Measurements from ENCODE around the gene CD33.

CD33 gene

GRCh38 chr19:51186323-51186722 is 38.6 kb upstream of the CD33 start:
- no peak overlapping the region for H3K27ac ChIP-seq
- TF ChIP-seq ZFX (IDR thresholded peaks at IDR 0.05; ENCODE audit: borderline replicate concordance) (no peak), CTCF (IDR thresholded peaks at IDR 0.05) (no peak)

- TF ChIP-seq CTCF (IDR thresholded peaks at IDR 0.05) (no peak), ZFX (IDR thresholded peaks at IDR 0.05; ENCODE audit: borderline replicate concordance) (no peak)
- H3K27ac ChIP-seq, result no peak overlapping the region
Measured at GRCh38 chr19:51187395-51188226, 37.3 kb upstream of the CD33 start.

GRCh38 chr19:51188227-51188559 is 36.7 kb upstream of the CD33 start:
- TF ChIP-seq CTCF (IDR thresholded peaks at IDR 0.05), result no peak
- no peak for TF ChIP-seq ZFX (IDR thresholded peaks at IDR 0.05; ENCODE audit: borderline replicate concordance)
- no peak overlapping the region for H3K27ac ChIP-seq

- TF ChIP-seq ZFX (IDR thresholded peaks at IDR 0.05; ENCODE audit: borderline replicate concordance) (no peak), CTCF (IDR thresholded peaks at IDR 0.05) (no peak)
- H3K27ac ChIP-seq, result no peak overlapping the region
Measured at GRCh38 chr19:51192689-51193088, 32.2 kb upstream of the CD33 start.

- no peak overlapping the region for H3K27ac ChIP-seq
- no peak for TF ChIP-seq ZFX (IDR thresholded peaks at IDR 0.05; ENCODE audit: borderline replicate concordance)
- TF ChIP-seq CTCF (IDR thresholded peaks at IDR 0.05), result no peak
Measured at GRCh38 chr19:51194527-51195315, 30.2 kb upstream of the CD33 start.

- no peak for TF ChIP-seq ZFX (IDR thresholded peaks at IDR 0.05; ENCODE audit: borderline replicate concordance)
- TF ChIP-seq CTCF (IDR thresholded peaks at IDR 0.05), result no peak
- H3K27ac ChIP-seq, result no peak overlapping the region
Measured at GRCh38 chr19:51195316-51195586, 29.6 kb upstream of the CD33 start.

GRCh38 chr19:51195616-51196015 is 29.3 kb upstream of the CD33 start:
- H3K27ac ChIP-seq, result no peak overlapping the region
- TF ChIP-seq ZFX (IDR thresholded peaks at IDR 0.05; ENCODE audit: borderline replicate concordance) (no peak), CTCF (IDR thresholded peaks at IDR 0.05) (no peak)

All from 22Rv1 (cell line).